NT2/D1 (cell line): ENCODE measurements around the gene OGFOD3.
A peak's percentile ranks its signal among the peaks of the same experiment; 100 is the strongest.

Source experiments
- DNase-seq: peaks from one replicate; pipeline ENCODE4 v3.0.0-alpha.2; 2011; ENCODE audit warnings: low read depth, low spot score
- H3K27me3 ChIP-seq: 2 replicates; pipeline ENCODE4 v1.6.0; 2011; ENCODE audit warnings: mild to moderate bottlenecking; ENCODE audit not compliant: insufficient read length, insufficient read depth
- H3K36me3 ChIP-seq: 2 replicates; pipeline ENCODE4 v1.6.1; 2011; ENCODE audit warnings: mild to moderate bottlenecking, low read length, mixed read lengths; ENCODE audit not compliant: insufficient read depth, insufficient read length
- H3K4me1 ChIP-seq: 2 replicates; pipeline ENCODE4 v1.5.1; 2011; ENCODE audit not compliant: insufficient read depth, insufficient read length
- H3K4me3 ChIP-seq: 2 replicates; pipeline ENCODE4 v1.5.1; 2011; ENCODE audit warnings: low read depth; ENCODE audit not compliant: insufficient read length
- H3K9ac ChIP-seq: 2 replicates; pipeline ENCODE4 v1.6.0; 2011; ENCODE audit warnings: low read depth; ENCODE audit not compliant: insufficient read length
- H3K9me3 ChIP-seq: 2 replicates; pipeline ENCODE4 v1.5.1; 2011; ENCODE audit warnings: mild to moderate bottlenecking, low read length; ENCODE audit not compliant: insufficient read depth
- SUZ12 ChIP-seq: IDR thresholded peaks from 2 replicates; pipeline ENCODE4 v1.6.1; 2011; ENCODE audit not compliant: insufficient read length, insufficient read depth; ENCODE audit errors: extremely low read depth
- YY1 ChIP-seq: IDR thresholded peaks from 2 replicates; pipeline ENCODE4 v1.6.1; 2011; ENCODE audit not compliant: insufficient read length, insufficient read depth
- ZNF274 ChIP-seq: IDR thresholded peaks from 2 replicates; pipeline ENCODE4 v1.6.1; 2011; ENCODE audit warnings: mild to moderate bottlenecking, low read depth, low read length

OGFOD3 gene

GRCh38 chr17:82371333-82372248, 46.8 kb downstream of the OGFOD3 start, which contains the start of gene UTS2R:
Gene UTS2R (plus strand): TSS chr17:82371765. CDS start chr17:82374325, 2,560 bp downstream.
- H3K27me3 ChIP-seq = peaks cover 33% of the 10 kb centered on the region
- peak within 1 kb of the TSS; percentile 67 for H3K9ac ChIP-seq
- no peaks in the 10 kb centered on the region; the same call in 1 of the 2 replicates for H3K9me3 ChIP-seq
- peaks cover 10% of the 10 kb centered on the region for H3K4me1 ChIP-seq
- DNase-seq = no peak
- H3K4me3 ChIP-seq = peak within 1 kb of the TSS; percentile 33
- H3K36me3 ChIP-seq = no peaks in the 10 kb centered on the region
- no peak for TF ChIP-seq ZNF274
- no peak for TF ChIP-seq SUZ12
- TF ChIP-seq YY1 = no peak

DNA sequence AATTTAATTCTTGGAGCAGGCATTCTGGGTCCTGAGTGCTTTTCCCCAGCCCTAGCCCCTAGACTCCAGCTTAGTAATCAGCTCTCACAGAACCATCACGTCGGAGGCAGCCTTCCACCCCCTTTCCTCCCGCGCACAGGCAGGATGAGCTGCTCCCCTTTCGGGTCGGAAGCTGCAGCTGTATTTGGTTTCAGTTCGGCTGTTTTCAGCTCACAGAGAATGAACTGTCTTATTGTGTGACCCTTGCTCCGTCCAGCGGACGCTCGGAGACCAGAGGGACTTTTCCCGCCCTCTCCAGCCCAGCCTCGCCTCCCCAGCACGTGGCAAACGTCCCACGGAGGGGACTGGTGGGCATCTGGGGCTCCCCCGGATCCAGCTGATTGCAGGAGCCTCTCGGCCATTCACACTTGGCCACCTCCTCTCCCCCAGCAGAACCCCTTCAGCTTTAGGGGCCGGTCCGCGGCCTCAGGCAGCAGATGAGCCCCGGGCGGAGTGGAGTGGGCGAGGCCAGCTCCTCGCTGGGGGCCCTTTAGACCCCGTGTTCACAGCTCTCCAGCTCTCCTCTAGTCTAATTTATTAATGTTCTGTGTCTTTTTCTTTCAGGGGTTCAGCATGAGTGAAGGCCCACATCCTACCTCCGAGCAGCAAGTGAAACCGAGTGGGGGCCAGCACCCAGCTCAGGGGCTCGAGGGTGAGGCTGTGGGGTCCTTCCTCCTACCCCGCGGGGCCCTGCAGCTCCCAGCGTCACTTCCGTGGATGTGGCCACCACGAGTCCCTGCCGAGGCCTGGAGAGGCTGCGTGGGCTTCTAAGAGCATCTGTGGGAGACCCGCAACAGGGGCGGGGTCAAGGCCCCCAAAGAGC, 47.7 kb downstream of the OGFOD3 start:
- TF ChIP-seq YY1 = no peak
- no peak for TF ChIP-seq SUZ12
- TF ChIP-seq ZNF274 = no peak
- Histone ChIP-seq H3K36me3 (no peaks in the 10 kb centered on the region), H3K4me1 (peaks cover 3% of the 10 kb centered on the region), H3K9ac (peak overlapping the region; percentile 67), H3K27me3 (peaks cover 33% of the 10 kb centered on the region), H3K9me3 (no peaks in the 10 kb centered on the region; the same call in 1 of the 2 replicates), H3K4me3 (peak overlapping the region; percentile 33)
- no peak for DNase-seq

DNA sequence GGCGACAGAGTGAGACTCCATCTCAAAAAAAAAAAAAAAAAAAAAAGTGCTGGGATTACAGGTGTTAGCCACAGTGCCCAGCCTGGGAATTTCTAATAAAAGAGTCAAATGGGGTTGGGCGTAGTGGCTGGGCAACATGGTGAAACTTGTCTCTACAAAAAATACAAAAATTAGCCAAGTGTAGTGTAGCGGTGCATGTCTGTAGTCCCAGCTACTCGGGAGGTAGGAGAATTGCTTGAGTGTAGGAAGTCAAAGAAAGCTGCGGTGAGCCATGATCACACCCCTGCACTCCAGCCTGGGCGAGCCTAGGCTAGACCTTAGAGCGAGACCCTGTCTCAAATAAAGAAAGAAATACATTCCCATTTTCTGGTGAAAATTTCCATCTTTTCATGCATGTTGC, 49.2 kb downstream of the OGFOD3 start:
- TF ChIP-seq SUZ12 (no peak), ZNF274 (no peak), YY1 (no peak)
- no peak overlapping the region for H3K9ac ChIP-seq

GRCh38 chr17:82367724-82368524, 50.5 kb downstream of the OGFOD3 start:
- Histone ChIP-seq H3K27me3 (peaks cover 33% of the 10 kb centered on the region), H3K9me3 (no peaks in the 10 kb centered on the region; the same call in 1 of the 2 replicates), H3K4me1 (no peaks in the 10 kb centered on the region), H3K9ac (no peak overlapping the region), H3K36me3 (no peaks in the 10 kb centered on the region), H3K4me3 (no peak overlapping the region)
- TF ChIP-seq ZNF274 (no peak), YY1 (no peak), SUZ12 (no peak)
- no peak for DNase-seq

More for the DNA sequence above, 49.2 kb downstream of the OGFOD3 start:
- DNase-seq = no peak
- H3K4me3 ChIP-seq = no peak overlapping the region
- peaks cover 33% of the 10 kb centered on the region for H3K27me3 ChIP-seq
- no peaks in the 10 kb centered on the region for H3K4me1 ChIP-seq
- H3K36me3 ChIP-seq = no peaks in the 10 kb centered on the region
- no peaks in the 10 kb centered on the region; the same call in 1 of the 2 replicates for H3K9me3 ChIP-seq

DNA sequence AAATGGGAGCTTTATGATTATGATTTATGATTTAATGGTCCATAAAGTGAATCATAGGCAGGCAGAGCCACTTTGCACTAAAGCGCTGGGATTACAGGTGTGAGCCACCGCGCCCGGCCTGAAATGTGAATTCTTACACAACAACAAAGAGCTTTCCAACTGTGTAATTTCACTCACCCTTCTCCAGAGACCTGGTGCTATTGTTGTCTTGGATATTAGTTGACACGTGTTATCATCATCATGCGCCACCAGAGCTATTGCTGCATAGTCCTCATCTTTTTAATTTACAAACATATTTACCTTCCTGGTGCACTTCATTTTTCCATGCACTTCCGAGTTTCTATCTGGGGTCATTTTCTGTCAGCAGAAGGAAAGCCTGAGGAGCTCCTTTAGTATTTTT, 51.6 kb downstream of the OGFOD3 start:
- DNase-seq = no peak
- no peak overlapping the region for H3K4me3 ChIP-seq
- TF ChIP-seq YY1 (no peak), SUZ12 (no peak), ZNF274 (no peak)
- H3K4me1 ChIP-seq = no peaks in the 10 kb centered on the region
- H3K36me3 ChIP-seq = no peaks in the 10 kb centered on the region
- H3K9me3 ChIP-seq = no peaks in the 10 kb centered on the region; the same call in 1 of the 2 replicates
- H3K27me3 ChIP-seq = peaks cover 24% of the 10 kb centered on the region
- no peak overlapping the region for H3K9ac ChIP-seq

DNA sequence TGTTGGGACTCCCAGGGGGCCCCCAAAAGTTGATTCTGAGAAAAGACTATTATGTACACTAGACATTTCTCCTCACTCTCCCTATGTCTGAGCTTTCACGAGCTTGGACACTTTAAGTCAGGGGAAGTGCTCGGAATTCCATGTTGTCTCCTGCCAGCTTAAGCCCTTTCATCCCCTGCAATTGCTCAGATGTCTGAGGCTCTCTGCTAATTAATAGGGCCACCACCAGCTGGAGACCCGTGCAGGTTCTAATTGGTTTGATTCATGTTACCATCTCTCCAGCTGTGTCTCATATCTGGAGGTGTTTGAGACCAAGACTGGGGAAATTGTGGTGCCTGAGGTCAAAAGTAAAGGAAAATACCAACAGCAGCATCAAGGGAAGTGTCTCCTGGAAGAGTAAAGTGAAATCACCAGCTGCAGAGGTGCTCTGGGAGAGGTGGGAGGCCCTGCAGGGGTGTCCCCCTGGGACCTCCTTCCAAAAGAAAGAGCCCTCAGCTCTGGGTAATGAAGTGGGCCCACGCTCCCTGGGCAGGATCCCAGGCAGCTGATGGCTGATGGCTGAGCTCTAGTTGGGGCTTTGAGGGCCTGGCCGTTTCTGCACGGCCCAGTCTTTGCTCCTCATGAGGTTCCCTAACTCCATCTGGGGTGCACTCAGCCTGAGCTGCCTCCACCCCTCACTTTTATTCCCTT, 52.6 kb downstream of the OGFOD3 start:
- Histone ChIP-seq H3K9me3 (no peaks in the 10 kb centered on the region; the same call in 1 of the 2 replicates), H3K36me3 (no peaks in the 10 kb centered on the region), H3K4me1 (no peaks in the 10 kb centered on the region), H3K27me3 (peaks cover 18% of the 10 kb centered on the region), H3K4me3 (no peak overlapping the region), H3K9ac (no peak overlapping the region)
- TF ChIP-seq ZNF274 (no peak), SUZ12 (no peak), YY1 (no peak)
- DNase-seq = no peak
